CMK (cell line): ENCODE data around the gene KRTAP10-1.
A peak's percentile ranks its signal among the peaks of the same experiment; 100 is the strongest.
"Not testable (repeated sequence)": the region's sequence is repeated elsewhere in the genome, so short reads cannot be mapped to it uniquely, and the experiment has no call there.

Experiments used
- DNase-seq: peaks from one replicate; pipeline ENCODE4 v3.0.0-alpha.2; 2010; ENCODE audit warnings: low read depth

The KRTAP10-1 gene

GRCh38 chr21:44515359-44516165 lies 24.4 kb downstream of the KRTAP10-1 start:
- DNase-seq, result no peak

DNA sequence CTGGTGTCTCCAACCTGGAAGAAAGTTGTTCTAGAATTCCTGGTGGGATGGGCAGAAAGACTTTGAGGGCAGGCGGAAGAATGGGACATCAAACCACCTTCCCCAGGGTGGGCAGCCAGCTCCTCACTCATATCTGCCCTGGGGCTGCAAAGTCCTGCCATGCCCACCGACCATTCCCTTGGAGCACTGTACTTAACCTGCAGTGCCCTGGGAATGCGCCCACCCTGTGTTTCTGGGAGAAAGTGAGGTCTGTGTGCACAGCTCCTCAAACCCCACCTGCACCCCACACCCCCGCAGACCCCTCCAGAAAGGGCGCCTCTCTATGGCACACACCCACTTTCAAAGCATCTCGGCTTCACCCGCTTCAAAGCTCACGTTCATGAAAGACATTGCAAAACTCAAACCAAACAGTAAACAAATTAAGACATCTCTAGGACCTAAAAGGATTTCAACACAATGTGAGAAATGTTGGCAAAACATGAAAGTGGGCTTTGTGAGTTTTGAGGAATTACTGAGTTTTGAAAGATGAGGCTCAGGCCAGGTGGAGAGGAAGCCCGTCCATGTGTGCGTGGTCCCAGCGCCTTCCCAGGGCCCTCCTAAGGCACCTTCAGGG lies 25.1 kb downstream of the KRTAP10-1 start:
- DNase-seq, result no peak

- no peak for DNase-seq
Measured at GRCh38 chr21:44514218-44514520, 25.8 kb downstream of the KRTAP10-1 start.

GRCh38 chr21:44513389-44514217 lies 26.4 kb downstream of the KRTAP10-1 start:
- no peak for DNase-seq

DNA sequence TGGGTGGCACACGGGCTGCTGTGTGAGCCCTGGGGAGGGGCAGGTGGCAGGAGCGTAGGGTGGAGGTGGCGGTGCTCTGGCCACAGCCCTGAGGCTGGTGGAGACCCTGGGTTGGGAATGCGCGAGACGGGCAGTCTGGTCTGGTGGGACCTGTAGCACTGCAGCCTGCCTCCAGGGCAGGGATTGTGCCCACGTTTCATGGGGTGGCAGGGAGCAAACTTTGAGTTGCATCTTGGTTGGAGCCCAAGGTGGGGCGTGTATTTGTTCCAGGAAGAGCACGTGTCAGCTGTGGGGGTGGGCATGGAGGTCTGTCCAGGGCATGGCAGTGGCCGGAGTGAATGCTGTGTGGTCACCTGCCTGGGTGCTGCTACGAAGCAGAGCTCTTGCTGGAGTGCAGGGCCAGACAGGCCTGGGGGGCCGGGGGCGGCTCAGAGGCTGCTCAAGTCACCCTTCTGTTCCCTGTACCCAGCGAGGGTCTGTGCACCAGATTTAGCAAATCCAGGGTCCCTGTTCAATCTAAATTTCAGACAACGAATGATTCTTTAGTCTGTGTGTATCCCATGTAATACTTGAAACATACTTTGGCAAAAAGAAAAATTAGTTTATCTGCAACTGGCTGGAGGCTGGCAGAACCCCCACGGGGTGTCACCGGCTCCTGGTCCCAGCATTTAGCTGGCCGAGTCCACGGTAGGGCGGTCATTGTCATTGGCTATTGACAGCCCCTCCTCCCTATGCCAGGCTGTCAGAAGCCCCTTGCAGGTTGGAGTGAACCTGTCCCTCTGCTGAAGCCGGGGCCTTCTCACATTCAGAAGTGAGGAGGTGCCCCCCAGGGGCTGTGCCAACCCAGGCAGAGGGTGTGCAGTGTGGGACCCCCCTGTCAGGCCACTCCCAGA lies 27.3 kb downstream of the KRTAP10-1 start:
- no peak for DNase-seq

GRCh38 chr21:44511938-44512275 lies 28.1 kb downstream of the KRTAP10-1 start:
- DNase-seq, result no peak

DNA sequence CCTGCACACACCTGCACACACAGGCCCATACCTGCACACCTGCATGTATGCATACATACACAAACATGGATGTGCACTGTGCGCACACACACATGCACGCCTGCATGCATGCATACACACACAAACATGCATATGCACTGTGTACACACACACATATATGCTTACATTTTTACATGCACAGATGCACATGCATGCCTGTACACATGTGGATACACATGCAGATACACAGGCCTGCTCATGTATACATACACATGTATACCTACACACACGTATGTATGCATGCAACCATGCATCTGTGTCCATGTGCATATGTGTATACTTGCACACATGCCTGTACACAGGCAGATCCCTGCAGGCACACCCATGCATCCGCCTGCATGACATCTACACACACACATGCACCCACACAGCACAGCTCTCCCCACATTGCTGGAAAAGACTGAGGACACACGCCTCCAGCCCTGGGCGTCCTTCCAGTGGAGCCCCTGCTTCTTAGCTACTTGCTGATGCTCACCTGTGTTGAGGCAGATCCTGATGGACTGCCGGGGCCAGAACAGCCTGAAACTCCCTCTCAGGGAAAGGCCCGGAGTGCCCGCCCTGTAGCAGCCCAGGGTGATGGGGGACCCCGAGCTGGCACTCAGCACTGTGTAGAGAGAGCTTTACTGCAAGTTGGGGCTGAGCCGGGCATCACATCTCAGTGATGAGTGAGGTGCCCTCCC lies 28.6 kb downstream of the KRTAP10-1 start:
- no peak for DNase-seq

- peak; percentile 34 for DNase-seq
Measured at GRCh38 chr21:44510508-44511218, 29.3 kb downstream of the KRTAP10-1 start.

DNA sequence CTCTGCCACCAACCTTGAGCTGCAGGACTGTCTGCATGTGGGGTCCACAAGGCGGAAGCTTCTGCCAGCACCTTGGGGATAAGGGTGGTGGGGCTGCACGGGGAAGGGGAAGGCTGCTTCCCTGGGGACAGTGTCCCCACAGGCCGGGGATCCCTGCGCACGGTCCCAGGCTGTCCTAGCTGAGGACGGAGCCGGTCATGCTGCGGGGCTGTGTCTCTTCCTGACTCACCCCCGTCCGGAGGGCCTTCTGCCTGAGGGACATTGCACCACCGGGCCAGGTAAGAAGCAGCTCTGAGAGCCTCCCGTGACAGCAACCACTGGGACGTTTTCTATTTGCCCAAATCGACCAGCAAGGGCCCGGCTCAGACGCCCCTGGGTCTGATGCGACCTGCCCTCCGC lies 29.9 kb downstream of the KRTAP10-1 start:
- DNase-seq, result no peak

DNA sequence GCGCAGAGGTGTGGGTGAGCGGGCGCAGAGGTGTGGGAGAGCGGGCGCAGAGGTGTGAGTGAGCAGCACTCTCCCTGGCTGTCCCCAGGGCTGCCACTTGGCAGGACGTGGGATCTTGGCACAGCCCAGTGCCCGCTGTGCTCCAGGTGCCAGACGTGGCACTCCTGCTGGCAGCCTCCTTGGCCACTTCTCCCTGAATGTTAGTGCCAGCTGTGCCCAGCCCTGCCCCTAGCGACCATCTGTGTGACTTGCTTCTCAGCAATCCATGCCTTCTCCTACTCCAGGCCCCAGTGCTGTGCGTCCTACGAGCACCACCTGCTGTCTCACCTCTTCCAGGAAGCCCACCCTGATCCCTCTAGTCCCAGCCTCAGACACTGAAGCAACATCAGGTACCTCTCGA lies 30.5 kb downstream of the KRTAP10-1 start:
- no peak for DNase-seq

DNA sequence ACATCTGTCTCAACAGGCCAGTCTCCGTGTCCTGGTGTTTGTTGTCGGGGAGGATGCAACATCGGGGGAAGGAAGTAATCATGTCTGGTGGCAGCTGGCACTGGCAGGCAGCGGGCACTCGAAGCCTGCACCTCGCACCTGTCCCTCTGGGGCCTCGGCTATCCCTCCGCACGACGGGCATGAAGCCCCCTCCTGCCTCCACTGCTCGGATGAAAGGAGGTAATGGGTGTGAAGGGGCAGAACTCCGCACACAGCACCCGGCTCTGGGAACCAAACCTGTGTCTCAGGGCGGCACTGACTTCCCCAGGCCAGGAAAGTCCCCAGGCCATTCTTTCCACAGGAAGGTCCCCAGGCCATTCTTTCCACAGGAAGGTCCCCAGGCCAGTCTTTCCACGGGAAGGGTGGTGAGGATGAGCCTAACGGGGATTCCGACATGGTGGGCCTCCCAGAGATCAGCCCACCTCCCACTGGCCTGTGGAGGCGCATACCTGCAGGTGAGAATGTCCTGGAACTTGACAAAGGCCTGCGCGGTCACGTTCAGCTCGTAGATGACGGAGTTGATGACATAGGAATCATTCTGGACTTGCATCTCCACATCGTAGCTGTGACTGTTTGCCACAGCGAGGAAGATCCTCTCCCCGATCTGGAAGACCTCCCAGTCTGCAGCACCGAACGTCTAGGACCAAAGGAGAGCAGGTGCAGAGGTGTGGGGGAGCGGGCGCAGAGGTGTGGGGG lies 31.1 kb downstream of the KRTAP10-1 start:
- no peak for DNase-seq

DNA sequence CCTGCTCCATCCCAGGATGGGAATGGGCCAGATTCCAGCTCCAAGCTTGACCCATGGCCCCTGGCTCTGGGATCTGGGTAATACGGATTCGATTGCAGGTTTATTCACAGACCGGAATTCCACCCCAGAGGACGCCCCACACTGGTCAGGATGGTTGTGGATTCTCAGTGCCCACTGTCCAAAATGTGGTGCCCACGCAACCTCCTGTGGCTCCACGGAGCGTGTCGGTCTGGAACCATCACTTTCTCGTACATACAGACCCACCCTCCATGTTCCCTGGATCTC lies 31.6 kb downstream of the KRTAP10-1 start:
- DNase-seq, result no peak

DNA sequence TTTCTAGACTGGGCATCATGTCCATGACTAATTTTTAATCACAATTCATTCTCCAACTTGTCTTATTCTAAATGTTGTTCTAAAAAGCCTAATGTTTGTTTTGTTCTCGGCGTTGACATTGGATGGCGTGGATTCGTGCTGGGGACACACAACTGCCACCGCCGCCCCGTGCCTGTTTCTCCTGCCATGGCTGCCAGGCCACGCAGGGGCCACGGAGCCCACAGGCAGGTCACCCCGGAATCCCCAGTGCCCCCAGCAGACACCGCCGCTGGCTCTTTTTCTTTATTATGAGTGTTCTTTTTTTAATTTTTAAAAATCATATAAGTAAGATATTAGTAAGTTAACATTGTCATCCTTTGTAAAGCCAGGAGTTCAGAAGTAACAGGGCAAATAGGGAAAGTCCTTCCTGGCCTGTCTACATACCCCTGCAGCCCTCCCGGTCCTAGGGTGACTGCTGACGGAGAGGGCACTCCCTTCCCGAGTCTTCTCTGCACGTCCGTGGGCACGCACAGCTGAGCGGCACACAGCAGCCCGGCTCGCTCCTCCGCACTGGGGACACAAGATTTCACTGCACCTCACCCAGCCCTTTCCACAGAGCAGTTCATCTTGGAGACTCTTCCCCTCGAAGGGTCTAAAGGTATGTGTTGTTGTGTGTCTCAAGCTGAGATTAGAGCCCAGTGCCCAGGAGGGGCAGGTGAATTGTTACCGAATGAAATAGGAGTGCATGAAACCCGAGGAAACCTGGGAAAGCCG lies 32.1 kb downstream of the KRTAP10-1 start:
- DNase-seq, result no peak

DNA sequence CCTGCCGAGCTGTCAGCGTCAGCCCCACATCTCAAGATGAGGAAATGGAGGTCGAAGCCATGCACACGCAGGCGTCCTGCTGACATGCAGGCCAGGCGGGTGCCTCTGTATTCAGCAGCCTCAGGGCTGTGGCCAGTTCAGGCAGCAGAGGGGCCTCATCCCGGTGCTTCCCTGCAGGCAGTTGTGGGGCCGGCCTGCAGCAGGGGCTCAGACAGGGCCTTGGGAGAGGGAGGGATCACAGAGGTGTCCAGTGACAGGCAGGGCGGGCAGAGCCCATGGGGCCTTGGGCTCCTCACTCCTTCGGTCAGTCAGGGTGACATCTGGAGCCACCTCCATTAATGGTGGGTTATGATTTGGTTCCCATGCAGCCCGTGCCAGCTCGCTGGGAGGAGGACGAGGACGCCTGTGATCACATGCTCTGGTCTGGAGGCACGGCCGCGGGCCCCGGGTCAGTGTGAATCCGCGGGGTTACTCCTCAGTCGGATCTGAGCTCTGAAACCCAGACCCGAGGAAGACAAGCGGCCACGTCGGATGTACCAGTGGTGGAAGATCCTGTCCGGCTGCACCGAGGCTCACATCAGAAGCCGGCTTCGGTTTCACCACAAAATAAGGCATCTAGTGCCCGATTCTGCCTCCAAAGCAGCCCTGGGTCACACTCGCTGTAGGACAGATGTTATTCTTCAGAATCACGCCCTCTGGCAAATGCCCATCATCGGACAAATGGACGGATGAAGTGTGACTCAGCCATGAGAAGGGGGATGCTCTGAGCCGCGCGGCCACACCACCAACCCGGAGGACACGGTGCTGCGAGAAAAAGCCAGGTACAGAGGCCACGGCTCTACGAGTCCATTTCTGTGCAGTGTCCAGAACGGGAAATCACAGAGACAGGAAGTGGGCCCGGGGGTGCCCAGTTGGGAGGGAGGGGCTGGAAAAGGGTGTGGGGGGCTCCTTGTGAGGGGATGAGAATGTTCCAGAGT lies 33.4 kb downstream of the KRTAP10-1 start:
- no peak for DNase-seq

GRCh38 chr21:44505673-44506278 lies 34.2 kb downstream of the KRTAP10-1 start:
- DNase-seq, result no peak

- DNase-seq, result peak; percentile 30
Measured at GRCh38 chr21:44503901-44504399, 36.0 kb downstream of the KRTAP10-1 start.

DNA sequence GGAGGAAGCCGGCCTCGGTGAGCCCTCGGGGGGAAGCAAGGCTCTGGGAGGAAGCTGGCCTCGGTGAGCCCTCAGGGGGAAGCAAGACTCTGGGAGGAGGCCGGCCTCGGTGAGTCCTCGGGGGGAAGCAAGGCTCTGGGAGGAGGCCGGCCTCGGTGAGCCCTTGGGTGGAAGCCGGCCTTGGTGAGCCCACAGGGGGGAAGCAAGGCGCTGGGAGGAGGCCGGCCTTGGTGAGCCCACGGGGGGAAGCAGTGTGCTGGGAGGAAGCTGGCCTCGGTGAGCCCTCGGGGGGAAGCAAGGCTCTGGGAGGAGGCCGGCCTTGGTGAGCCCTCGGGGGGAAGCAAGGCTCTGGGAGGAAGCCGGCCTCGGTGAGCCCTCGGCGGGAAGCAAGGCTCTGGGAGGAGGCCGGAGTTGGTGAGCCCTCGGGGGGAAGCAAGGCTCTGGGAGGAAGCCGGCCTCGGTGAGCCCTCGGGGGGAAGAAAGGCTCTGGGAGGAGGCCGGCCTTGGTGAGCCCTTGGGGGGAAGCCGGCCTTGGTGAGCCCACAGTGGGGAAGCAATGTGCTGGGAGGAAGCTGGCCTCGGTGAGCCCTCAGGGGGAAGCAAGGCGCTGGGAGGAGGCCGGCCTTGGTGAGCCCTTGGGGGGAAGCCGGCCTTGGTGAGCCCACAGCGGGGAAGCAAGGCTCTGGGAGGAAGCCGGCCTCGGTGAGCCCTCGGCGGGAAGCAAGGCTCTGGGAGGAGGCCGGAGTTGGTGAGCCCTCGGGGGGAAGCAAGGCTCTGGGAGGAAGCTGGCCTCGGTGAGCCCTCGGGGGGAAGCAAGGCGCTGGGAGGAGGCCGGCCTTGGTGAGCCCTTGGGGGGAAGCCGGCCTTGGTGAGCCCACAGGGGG lies 36.7 kb downstream of the KRTAP10-1 start:
- not testable (repeated sequence) for DNase-seq
